Activated naive CD8-positive, alpha-beta T cell (primary cell): ENCODE results near the gene AP3B1.
A peak's percentile ranks its signal among the peaks of the same experiment; 100 is the strongest.

Experiments used
- H3K27ac Mint-ChIP-seq: one replicate; pipeline ENCODE4 v1.8.0; 2021; ENCODE audit warnings: mixed read lengths
- H3K27me3 Mint-ChIP-seq: one replicate; pipeline ENCODE4 v1.8.0; 2021; ENCODE audit warnings: mixed read lengths
- H3K36me3 Mint-ChIP-seq: one replicate; pipeline ENCODE4 v1.8.0; 2021; ENCODE audit warnings: mixed read lengths
- H3K4me1 Mint-ChIP-seq: one replicate; pipeline ENCODE4 v1.8.0; 2021; ENCODE audit warnings: low read depth, mixed read lengths
- H3K4me3 Mint-ChIP-seq: one replicate; pipeline ENCODE4 v1.8.0; 2021; ENCODE audit warnings: mild to moderate bottlenecking, mixed read lengths
- H3K9me3 Mint-ChIP-seq: one replicate; pipeline ENCODE4 v1.8.0; 2021; ENCODE audit warnings: low read depth, mixed read lengths

The AP3B1 gene

DNA sequence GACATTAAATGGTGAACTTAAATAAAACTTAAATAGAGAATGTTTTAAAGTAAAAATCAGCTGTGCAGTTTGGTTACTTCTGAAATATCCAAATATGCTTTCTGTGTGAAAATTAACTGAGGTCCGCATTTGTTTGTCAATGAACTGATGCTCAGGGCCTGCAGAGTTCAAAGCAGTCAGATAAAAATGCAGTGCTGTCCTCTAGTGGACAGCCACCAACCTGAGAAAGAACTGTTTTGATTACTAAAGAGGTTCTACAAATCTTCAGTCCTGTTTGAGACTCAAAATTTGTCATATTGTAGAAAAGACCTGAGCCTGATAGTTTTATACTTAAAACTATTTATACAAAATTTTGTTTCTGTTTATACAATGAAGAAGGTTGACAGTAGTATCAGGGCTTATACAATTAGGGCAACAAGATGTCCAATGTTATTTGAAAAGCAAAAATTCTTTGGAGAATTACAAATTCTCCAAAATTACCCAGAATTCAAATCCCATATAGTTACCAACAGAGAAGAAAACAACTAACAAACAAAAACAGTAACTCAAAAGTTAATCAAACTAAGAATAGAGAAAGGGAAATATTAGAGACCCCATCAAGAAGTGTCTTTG lies 286.0 kb downstream of the AP3B1 start:
- H3K9me3 Mint-ChIP-seq: no peaks in the 10 kb centered on the region
- no peaks in the 10 kb centered on the region for H3K27me3 Mint-ChIP-seq
- H3K27ac Mint-ChIP-seq: no peak overlapping the region
- H3K4me1 Mint-ChIP-seq: no peaks in the 10 kb centered on the region
- no peak overlapping the region for H3K4me3 Mint-ChIP-seq
- peaks cover 7% of the 10 kb centered on the region for H3K36me3 Mint-ChIP-seq

DNA sequence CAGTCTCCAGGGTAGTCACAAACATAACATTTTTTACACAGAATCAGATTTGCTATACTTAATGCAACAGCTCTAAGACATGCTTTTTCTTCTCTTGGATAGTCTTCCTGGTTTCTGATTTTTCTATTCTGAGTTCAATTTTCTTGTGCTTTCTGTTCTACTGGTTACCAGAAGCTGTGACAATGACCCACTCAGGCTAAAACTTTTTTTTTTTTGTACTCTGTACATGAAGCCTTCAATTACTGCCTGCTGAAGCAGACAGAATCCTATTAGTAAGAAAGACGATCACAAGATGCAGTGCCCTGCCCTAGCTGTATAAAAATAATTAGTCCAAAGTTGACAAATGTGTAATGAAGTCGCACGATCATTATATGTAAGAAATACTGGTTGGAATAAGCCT lies 287.3 kb downstream of the AP3B1 start:
- no peak overlapping the region for H3K4me3 Mint-ChIP-seq
- no peaks in the 10 kb centered on the region for H3K9me3 Mint-ChIP-seq
- H3K4me1 Mint-ChIP-seq: no peaks in the 10 kb centered on the region
- peaks cover 10% of the 10 kb centered on the region for H3K36me3 Mint-ChIP-seq
- H3K27ac Mint-ChIP-seq: no peak overlapping the region
- no peaks in the 10 kb centered on the region for H3K27me3 Mint-ChIP-seq

DNA sequence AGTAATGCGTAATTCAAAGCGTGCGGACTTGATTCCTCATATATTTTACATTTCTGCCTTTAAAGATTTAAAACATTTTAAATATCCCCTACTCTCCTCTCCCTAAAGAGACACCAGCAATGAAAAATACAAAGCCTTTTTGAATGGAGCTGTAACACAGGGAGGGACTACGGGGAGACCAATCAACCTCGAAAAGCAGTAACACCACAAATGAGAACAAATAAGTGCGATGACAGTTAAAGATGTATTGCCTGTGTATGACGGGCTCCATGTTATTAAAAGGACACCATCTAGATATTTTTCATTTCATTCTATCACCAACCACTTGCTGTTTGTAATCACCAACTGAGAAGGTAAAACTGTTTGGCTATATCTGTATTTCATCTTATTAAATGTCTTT lies 288.0 kb downstream of the AP3B1 start:
- Mint-ChIP-seq H3K4me3 (no peak overlapping the region), H3K4me1 (no peaks in the 10 kb centered on the region), H3K9me3 (no peaks in the 10 kb centered on the region), H3K36me3 (peaks cover 12% of the 10 kb centered on the region), H3K27ac (no peak overlapping the region), H3K27me3 (no peaks in the 10 kb centered on the region)

DNA sequence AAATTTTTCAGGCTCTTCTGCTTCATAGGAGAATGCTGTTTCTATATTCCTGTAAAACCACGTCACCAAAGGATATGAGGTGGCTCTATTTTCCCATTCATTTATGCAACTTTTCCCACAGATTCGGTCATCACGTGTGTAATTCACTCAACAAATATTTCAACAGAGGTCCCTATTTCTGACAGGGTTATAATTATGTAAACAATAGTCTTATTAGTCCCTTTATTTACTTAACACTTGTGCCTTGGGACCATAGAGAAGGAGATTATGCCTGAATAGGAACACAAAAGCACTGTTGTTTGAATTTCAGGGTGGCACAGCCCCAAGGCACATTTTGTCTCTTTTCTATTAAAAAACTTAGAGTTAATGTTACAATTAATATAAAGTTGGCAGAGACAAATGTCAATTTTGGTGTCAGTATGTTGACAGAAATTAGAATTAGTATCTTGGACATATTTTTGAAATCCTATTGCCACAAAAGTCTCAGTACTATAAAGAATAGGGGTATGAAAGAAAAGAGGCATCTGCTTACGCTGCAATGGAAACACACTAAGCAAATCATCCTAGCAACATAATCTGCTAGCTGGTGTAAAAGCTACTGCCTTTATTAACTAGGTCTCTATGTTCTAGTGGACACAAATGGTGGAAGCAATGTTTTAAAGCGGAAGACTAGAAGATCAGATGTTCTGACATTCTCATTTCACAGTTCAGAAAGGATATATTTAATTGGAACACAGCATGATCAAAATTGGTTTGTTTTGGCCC lies 289.3 kb downstream of the AP3B1 start:
- H3K4me3 Mint-ChIP-seq: no peak overlapping the region
- H3K9me3 Mint-ChIP-seq: no peaks in the 10 kb centered on the region
- H3K27me3 Mint-ChIP-seq: no peaks in the 10 kb centered on the region
- H3K36me3 Mint-ChIP-seq: peaks cover 16% of the 10 kb centered on the region
- H3K4me1 Mint-ChIP-seq: no peaks in the 10 kb centered on the region
- H3K27ac Mint-ChIP-seq: no peak overlapping the region

DNA sequence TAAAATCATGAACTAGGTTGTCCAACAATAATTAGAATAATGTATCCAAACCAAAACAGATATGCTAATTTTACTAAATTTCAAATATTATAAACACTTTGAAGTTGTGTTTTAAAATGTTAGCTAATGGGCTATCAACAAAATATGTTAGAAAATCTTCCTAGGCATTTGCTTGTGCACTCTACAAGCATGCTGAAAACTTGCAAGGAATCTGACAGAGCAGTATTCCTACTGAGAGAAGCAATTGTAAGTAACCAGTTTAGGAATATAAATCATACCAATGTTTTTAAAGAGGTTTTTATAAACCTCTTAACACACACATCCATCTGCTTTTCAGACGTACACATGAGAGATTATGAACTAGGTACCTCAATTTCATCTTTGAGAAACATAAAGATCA lies 289.9 kb downstream of the AP3B1 start:
- peaks cover 18% of the 10 kb centered on the region for H3K36me3 Mint-ChIP-seq
- H3K27ac Mint-ChIP-seq: no peak overlapping the region
- no peak overlapping the region for H3K4me3 Mint-ChIP-seq
- H3K27me3 Mint-ChIP-seq: no peaks in the 10 kb centered on the region
- H3K9me3 Mint-ChIP-seq: no peaks in the 10 kb centered on the region
- no peaks in the 10 kb centered on the region for H3K4me1 Mint-ChIP-seq

DNA sequence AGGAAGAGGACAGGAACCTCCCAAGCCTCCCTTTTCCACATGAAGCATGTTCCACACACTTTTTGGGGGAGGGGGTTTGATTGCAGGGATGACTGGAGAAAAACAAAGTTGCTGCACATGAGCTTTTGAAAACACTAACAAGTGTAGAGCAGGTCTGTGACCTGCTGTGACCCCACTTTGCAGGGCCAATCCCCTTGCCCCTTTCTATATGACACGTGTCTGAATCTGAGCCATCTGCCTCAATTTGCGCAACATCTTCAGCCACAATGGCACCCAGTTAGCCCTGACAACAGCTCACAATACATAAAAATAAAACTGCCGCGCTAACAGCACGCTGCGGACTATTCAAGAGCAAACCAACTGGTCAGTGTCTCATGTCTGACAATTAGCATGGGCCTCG lies 290.6 kb downstream of the AP3B1 start:
- no peaks in the 10 kb centered on the region for H3K27me3 Mint-ChIP-seq
- H3K9me3 Mint-ChIP-seq: no peaks in the 10 kb centered on the region
- no peak overlapping the region for H3K4me3 Mint-ChIP-seq
- H3K4me1 Mint-ChIP-seq: no peaks in the 10 kb centered on the region
- H3K27ac Mint-ChIP-seq: no peak overlapping the region
- peaks cover 24% of the 10 kb centered on the region for H3K36me3 Mint-ChIP-seq

DNA sequence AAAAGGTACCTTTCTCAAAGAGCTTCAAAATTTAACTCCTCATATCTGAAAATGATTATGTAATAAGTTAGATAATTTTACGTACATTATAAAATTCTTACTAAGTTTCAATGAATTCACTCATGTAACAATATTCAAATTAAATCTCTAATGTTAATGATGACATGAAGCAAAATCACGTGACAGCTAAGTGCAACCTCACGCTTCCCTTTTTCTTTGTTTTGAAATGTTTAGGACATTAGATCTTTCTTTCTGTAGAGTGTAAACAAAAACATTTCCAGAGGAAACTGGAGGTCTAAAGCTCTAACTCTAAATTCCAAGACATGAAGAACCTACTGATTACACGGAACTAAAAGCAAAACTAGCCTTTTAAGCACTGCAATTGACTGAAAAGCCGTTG lies 291.0 kb downstream of the AP3B1 start:
- Mint-ChIP-seq H3K4me1 (no peaks in the 10 kb centered on the region), H3K27me3 (no peaks in the 10 kb centered on the region), H3K36me3 (peaks cover 25% of the 10 kb centered on the region), H3K27ac (no peak overlapping the region), H3K9me3 (no peaks in the 10 kb centered on the region), H3K4me3 (no peak overlapping the region)

DNA sequence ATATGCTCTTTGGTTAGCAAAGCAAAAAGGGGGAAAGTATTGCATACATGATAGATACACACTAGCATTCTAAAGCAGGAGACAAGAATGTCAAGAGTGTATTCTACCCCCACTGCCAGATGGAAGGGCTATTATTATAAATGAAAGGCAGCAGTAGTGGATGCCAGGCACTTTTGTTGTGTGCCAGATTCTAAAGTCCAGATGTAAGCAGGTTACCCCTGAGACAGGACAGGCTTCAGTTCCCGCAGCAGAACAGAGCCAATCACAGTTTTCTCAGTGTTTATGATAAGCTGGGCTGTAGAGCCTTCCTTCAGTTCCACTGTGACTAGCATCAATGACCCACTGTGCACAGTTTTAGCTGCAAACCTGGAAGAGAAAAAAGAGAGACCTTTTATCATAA lies 291.8 kb downstream of the AP3B1 start:
- Mint-ChIP-seq H3K27ac (no peak overlapping the region), H3K27me3 (no peaks in the 10 kb centered on the region), H3K4me3 (no peak overlapping the region), H3K9me3 (no peaks in the 10 kb centered on the region), H3K4me1 (no peaks in the 10 kb centered on the region), H3K36me3 (peaks cover 27% of the 10 kb centered on the region)

DNA sequence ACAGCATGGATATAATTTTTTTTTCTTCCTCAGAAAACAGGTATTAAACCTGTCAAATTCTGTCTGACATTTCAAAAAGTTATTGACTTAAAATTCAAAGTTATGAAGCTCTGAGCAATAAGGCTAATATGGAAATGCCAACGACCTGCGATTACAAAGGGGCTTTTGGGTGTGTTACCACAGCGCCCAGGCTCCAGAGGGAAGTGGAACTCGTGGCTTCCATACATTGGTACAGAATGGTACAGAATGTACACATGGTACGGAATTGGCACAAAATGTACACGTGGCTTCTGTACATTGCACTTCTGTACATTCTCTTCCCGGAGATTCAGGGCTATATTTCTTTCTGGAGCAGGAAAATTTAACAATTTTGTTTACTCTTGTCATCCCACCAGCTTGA lies 293.3 kb downstream of the AP3B1 start:
- Mint-ChIP-seq H3K27me3 (no peaks in the 10 kb centered on the region), H3K4me1 (no peaks in the 10 kb centered on the region), H3K27ac (no peak overlapping the region), H3K36me3 (peaks cover 31% of the 10 kb centered on the region), H3K9me3 (no peaks in the 10 kb centered on the region), H3K4me3 (no peak overlapping the region)

DNA sequence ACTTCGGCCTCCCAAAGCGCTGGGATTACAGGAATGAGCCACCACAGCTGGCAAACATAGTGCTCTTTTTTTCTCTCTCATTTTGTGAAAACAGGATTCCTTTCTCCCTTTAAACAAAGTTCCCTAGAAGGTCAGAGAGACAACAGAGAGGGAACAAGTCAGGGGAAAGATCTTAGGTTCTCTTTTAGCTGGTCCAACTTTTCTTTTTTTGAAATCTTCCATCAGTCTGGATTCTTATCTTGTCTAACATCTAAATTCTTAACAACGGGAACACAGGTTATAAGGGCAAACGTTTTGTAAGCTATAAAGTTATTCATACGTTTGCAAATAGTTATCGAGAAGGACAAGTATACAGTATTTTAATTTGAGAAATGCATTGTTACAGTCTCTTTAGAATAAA lies 294.3 kb downstream of the AP3B1 start:
- no peak overlapping the region for H3K27ac Mint-ChIP-seq
- H3K4me3 Mint-ChIP-seq: no peak overlapping the region
- H3K36me3 Mint-ChIP-seq: peaks cover 33% of the 10 kb centered on the region
- no peaks in the 10 kb centered on the region for H3K4me1 Mint-ChIP-seq
- no peaks in the 10 kb centered on the region for H3K27me3 Mint-ChIP-seq
- no peaks in the 10 kb centered on the region for H3K9me3 Mint-ChIP-seq

DNA sequence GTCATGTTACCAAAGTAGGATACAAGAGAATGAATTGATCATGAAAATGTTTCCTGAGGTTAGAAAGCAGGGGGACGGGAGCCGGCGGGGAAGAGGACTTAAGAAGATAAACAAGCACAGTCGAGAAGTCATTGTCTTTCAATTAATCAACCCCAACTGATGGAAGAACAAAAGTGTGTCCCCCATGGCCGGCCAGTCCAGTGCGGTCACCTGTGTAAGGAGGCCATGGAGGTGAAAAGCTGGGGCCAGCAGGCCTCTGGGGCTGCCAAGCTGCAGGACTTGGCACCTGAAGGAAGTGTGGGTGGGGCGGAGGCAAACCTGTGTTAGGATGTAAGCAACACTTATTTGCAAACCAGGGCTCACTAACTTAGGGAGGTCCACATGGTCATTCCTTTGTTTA lies 295.1 kb downstream of the AP3B1 start:
- Mint-ChIP-seq H3K4me1 (no peaks in the 10 kb centered on the region), H3K9me3 (no peaks in the 10 kb centered on the region), H3K27me3 (no peaks in the 10 kb centered on the region), H3K27ac (peak overlapping the region; percentile 23), H3K36me3 (peaks cover 32% of the 10 kb centered on the region), H3K4me3 (no peak overlapping the region)

DNA sequence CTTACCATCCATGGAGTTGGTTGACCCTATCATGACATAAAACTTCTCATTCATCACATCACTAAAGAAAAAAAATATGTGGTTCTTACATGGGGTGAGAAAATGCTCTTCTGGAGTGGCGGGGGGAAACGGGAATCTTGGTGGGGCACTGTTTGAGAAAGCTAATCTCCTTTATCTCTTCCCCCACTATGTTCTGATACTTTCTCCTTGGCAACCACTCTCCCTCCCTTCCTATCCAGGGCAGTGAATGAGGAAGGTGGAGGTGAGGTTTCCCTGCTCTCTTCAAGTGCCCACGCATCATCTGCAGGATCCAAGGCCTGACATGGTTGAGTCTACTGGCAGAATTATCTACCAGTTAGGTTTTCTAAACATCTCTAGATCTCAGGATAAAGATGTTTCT lies 297.6 kb downstream of the AP3B1 start:
- peaks cover 26% of the 10 kb centered on the region for H3K36me3 Mint-ChIP-seq
- no peaks in the 10 kb centered on the region for H3K4me1 Mint-ChIP-seq
- no peaks in the 10 kb centered on the region for H3K9me3 Mint-ChIP-seq
- no peak overlapping the region for H3K4me3 Mint-ChIP-seq
- no peaks in the 10 kb centered on the region for H3K27me3 Mint-ChIP-seq
- no peak overlapping the region for H3K27ac Mint-ChIP-seq

DNA sequence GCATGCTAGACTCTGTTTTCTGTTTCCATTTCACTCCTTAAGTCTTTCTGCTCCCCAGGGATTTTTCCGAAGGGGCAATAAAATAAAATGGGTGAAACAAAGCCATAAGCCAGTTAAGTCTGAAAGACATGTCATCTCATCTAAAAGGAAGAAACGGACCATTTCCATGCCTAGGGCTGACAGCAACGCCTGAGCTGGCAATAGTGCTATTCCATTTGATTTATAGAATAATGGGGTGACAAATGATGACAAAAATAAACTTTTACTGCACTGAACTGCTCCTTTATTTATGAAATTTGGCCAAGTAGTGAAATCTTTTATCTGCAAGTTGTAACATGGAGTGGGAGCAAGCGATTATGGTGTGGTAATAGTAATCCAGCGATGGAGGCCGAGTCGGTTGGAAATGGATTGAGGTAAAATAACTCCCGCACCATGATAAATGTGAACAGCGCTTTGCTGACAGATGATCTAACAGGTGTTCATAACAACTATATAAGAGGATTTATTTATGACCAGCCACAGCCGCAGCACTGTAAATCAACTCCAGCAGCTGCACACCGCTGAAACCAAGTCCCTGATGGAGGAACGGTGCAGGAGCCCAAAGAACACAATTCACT lies 298.6 kb downstream of the AP3B1 start:
- Mint-ChIP-seq H3K4me3 (no peak overlapping the region), H3K27ac (no peak overlapping the region), H3K27me3 (no peaks in the 10 kb centered on the region), H3K36me3 (peaks cover 22% of the 10 kb centered on the region), H3K9me3 (no peaks in the 10 kb centered on the region), H3K4me1 (no peaks in the 10 kb centered on the region)

DNA sequence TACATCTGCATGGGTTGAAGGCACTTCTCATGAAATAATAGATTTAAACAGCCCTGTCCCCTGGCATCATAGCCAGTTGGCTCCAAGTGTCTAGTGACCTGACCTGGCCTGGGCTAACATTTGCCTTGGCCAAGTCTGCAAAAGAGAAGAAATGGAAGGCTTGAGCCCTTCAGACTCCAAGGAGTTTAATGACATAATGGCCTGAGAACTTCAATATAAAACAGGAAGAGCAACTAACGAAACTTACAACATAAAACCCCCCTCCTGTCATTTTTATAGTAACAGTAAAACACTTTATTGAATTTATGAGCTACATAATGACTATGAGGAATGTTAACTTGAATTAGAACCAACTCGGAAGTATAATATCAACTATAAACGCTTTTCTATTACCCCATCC lies 299.6 kb downstream of the AP3B1 start:
- Mint-ChIP-seq H3K4me1 (no peaks in the 10 kb centered on the region), H3K4me3 (no peak overlapping the region), H3K36me3 (peaks cover 18% of the 10 kb centered on the region), H3K27me3 (no peaks in the 10 kb centered on the region), H3K27ac (no peak overlapping the region), H3K9me3 (no peaks in the 10 kb centered on the region)

DNA sequence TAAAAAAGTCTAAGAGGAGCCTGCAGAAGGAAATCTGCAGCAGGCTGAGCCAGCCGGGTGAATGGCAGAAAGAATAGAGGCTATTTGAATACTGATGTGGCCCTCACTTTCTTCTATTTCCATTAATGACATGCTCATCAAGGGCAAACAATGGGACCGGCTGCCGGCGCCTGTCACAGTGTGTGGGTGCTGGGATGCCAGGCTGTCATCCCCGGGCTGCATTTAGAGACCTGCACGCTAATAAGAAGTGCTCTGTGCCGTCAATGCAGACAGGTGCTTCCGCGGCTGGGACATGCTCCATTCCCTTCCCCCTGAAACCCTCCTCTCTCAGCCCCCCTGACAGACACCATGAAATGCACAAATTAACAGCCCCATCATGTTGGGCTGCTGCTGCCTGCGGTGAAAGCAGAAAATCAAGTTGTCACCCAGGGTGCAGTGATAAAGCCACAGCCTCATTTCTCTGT lies 300.6 kb downstream of the AP3B1 start:
- Mint-ChIP-seq H3K27me3 (no peaks in the 10 kb centered on the region), H3K4me3 (no peak overlapping the region), H3K27ac (no peak overlapping the region), H3K9me3 (no peaks in the 10 kb centered on the region), H3K36me3 (peaks cover 12% of the 10 kb centered on the region), H3K4me1 (no peaks in the 10 kb centered on the region)
